ENCODE results near the gene PIK3R6.

The PIK3R6 gene

DNA sequence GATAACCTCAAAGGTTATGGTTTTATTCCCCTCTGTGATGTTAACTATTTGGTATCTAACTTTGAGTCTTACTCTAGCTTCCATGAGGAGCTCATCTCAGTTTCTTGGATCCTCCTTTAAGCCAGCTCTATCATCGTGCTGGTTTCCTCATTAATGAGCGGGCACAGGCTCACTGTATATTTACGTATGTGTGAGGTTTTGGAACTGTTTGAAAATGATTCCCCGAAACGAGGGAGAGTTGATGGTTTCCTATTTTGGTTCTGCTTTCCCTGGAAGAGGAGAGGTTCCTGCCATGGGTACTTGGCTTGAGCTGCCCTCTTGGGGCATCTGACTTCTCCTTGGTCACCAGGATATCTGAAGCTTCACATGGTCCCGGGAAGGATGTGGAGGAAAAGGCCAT lies 32.7 kb upstream of the PIK3R6 start:
- H3K27ac ChIP-seq (ENCODE audit: insufficient read depth in 1 of 2, low read depth in 1 of 2, low read length in 2 of 2, poor library complexity in 1 of 2, severe bottlenecking in 2 of 2) = no peak overlapping the region
- H3K9me3 ChIP-seq (ENCODE audit: control extremely low read depth in 1 of 5, control insufficient read depth in 4 of 5, insufficient read depth in 2 of 5, low read depth in 1 of 5, low read length in 4 of 5) = no peaks in the 10 kb centered on the region
- ChIA-PET CTCF (interaction anchor here (0.9 to 2.2 kb wide), 9 partner anchors 8 to 328 kb away, joined by 3 to 12 read pairs (median 5); partner anchors contain the start of gene PIK3R5), POLR2A (interaction anchor here (0.6 kb wide), 2 partner anchors 79 to 95 kb away, joined by 3 read pairs; no protein-coding TSS in a partner anchor)
- H3K27me3 ChIP-seq (replicated peaks in 2 of 5; ENCODE audit: control insufficient read depth in 4 of 5, insufficient read depth in 5 of 5, low read length in 4 of 5) = no peaks in the 10 kb centered on the region
- H3K36me3 ChIP-seq (ENCODE audit: control insufficient read depth in 4 of 4, insufficient read depth in 4 of 4, low read length in 3 of 4) = peaks cover 0 to 20% (median 10%) of the 10 kb centered on the region in 4 experiments
- 11% methylated on average over 5 of the region's 6 CpGs for WGBS (ENCODE audit: insufficient coverage)
- peaks cover 11 to 50% (median 38%) of the 10 kb centered on the region in 4 experiments for H3K4me1 ChIP-seq (ENCODE audit: control extremely low read depth in 1 of 4, control insufficient read depth in 4 of 4, insufficient read depth in 4 of 4, low read length in 3 of 4)
- peak overlapping the region in 4 of 7 experiments; percentile 2 to 45 (median 14) for H3K4me3 ChIP-seq (ENCODE audit: control insufficient read depth in 1 of 7, extremely low read depth in 1 of 7, insufficient read depth in 4 of 7, low read depth in 2 of 7, low read length in 6 of 7)
- peak in 2 of 3 donors; percentile 41 to 44 for DNase-seq

GRCh38 chr17:8898636-8899035 lies 31.2 kb upstream of the PIK3R6 start:
- ChIA-PET CTCF (interaction anchor here (0.6 to 2.2 kb wide), 12 partner anchors 10 to 1218 kb away, joined by 3 to 12 read pairs (median 4); partner anchors contain the start of gene PIK3R5), POLR2A (interaction anchor here (0.6 kb wide), 1 partner anchor 77 kb away, joined by 3 read pairs; no protein-coding TSS in a partner anchor)
- peaks cover 11 to 53% (median 38%) of the 10 kb centered on the region in 4 experiments for H3K4me1 ChIP-seq (ENCODE audit: control extremely low read depth in 1 of 4, control insufficient read depth in 4 of 4, insufficient read depth in 4 of 4, low read length in 3 of 4)
- peak overlapping the region in 1 of 2 experiments; percentile 16 for H3K27ac ChIP-seq (ENCODE audit: insufficient read depth in 1 of 2, low read depth in 1 of 2, low read length in 2 of 2, poor library complexity in 1 of 2, severe bottlenecking in 2 of 2)
- H3K9me3 ChIP-seq (ENCODE audit: control extremely low read depth in 1 of 5, control insufficient read depth in 4 of 5, insufficient read depth in 2 of 5, low read depth in 1 of 5, low read length in 4 of 5) = no peaks in the 10 kb centered on the region
- 57% methylated on average over 4 of the region's 6 CpGs for WGBS (ENCODE audit: insufficient coverage)
- H3K36me3 ChIP-seq (ENCODE audit: control insufficient read depth in 4 of 4, insufficient read depth in 4 of 4, low read length in 3 of 4) = peaks cover 0 to 9% (median 0%) of the 10 kb centered on the region in 4 experiments
- no peaks in the 10 kb centered on the region for H3K27me3 ChIP-seq (replicated peaks in 2 of 5; ENCODE audit: control insufficient read depth in 4 of 5, insufficient read depth in 5 of 5, low read length in 4 of 5)
- peak overlapping the region in 3 of 7 experiments; percentile 22 to 52 (median 40) for H3K4me3 ChIP-seq (ENCODE audit: control insufficient read depth in 1 of 7, extremely low read depth in 1 of 7, insufficient read depth in 4 of 7, low read depth in 2 of 7, low read length in 6 of 7)
- DNase-seq = no peak

DNA sequence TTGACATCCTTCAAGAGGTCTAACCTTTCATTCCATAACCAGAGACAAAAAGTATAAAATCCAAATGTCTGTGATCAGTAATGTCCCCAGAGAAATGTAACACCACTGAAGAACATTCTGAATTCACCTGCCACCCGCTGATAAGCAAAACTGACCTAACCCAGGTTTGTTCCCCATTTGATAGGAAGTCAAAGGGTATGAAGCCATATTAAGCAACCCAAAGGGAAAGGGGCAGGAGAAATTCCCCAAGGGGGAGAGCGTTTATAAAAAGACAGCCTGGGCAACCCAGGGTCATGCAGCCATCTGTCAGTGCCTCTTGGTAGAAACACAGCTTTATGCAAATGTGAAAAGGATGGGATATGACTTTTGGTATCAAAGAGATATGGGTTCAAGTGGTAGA lies 30.7 kb upstream of the PIK3R6 start:
- peak in 2 of 3 donors; percentile 39 to 57 for DNase-seq
- POLR2A ChIA-PET = no interaction called here

DNA sequence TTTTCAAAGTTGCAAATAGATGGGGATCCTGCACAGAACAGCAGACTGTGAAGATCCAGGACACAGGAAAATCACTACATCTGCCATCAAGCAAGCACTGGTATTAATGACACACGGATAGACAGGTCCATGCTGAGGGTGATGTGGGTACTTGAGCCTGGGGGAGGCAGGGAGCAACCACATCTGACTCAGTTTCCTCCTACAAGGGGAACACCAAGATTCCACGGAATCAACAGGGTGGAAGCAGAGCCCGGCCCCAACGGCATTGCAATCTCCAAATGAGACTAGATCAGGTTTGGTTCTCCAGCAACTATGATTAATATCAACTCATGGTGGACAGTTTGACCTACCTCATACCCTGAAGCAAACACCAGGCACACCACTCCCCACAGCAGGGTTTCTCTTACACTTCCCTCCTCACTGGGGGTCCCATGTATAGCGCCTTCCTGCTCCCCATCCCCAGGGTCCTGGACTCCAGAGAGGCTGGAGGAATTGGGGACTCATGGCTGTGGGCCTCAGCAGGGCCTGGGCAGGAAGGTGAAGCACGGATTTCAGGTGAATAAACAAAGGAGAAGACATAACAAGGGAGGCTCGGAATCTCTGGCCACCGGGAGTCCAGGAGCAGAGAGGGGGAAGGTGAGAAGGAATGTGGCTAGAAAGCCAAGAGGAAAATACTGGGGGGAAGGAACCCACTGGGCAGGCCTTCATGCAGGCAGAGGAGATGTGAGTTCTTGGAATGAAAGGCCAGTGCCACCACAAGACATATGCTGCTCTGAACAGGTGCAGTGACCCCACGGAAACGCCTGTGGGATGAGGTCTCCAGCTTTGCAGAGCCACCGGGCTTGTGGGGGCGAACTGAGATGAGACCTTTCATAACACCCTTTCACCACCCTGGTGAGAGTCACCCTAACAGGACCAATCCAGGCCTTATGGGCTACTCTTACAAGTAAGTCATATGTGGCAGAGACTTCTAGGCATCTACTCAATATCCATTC lies 29.5 kb upstream of the PIK3R6 start:
- Histone ChIP-seq H3K27ac (ENCODE audit: insufficient read depth in 1 of 2, low read depth in 1 of 2, low read length in 2 of 2, poor library complexity in 1 of 2, severe bottlenecking in 2 of 2) (no peak overlapping the region), H3K4me3 (ENCODE audit: control insufficient read depth in 1 of 7, extremely low read depth in 1 of 7, insufficient read depth in 4 of 7, low read depth in 2 of 7, low read length in 6 of 7) (no peak overlapping the region), H3K36me3 (ENCODE audit: control insufficient read depth in 4 of 4, insufficient read depth in 4 of 4, low read length in 3 of 4) (peaks cover 0 to 14% (median under 1%) of the 10 kb centered on the region in 4 experiments), H3K27me3 (replicated peaks in 2 of 5; ENCODE audit: control insufficient read depth in 4 of 5, insufficient read depth in 5 of 5, low read length in 4 of 5) (no peaks in the 10 kb centered on the region), H3K4me1 (ENCODE audit: control extremely low read depth in 1 of 4, control insufficient read depth in 4 of 4, insufficient read depth in 4 of 4, low read length in 3 of 4) (peaks cover 11 to 53% (median 38%) of the 10 kb centered on the region in 4 experiments), H3K9me3 (ENCODE audit: control extremely low read depth in 1 of 5, control insufficient read depth in 4 of 5, insufficient read depth in 2 of 5, low read depth in 1 of 5, low read length in 4 of 5) (no peaks in the 10 kb centered on the region)
- no peak for DNase-seq
- POLR2A ChIA-PET = no interaction called here
- CTCF ChIA-PET = interaction anchor here (0.6 to 5.2 kb wide), 5 partner anchors 16 to 140 kb away, joined by 3 to 24 read pairs (median 5); partner anchors contain the start of gene MFSD6L
- 95% methylated on average over 11 of the region's 12 CpGs for WGBS (ENCODE audit: insufficient coverage)

More for the DNA sequence above, 30.7 kb upstream of the PIK3R6 start:
- Histone ChIP-seq H3K36me3 (ENCODE audit: control insufficient read depth in 4 of 4, insufficient read depth in 4 of 4, low read length in 3 of 4) (peaks cover 0 to 9% (median 0%) of the 10 kb centered on the region in 4 experiments), H3K9me3 (ENCODE audit: control extremely low read depth in 1 of 5, control insufficient read depth in 4 of 5, insufficient read depth in 2 of 5, low read depth in 1 of 5, low read length in 4 of 5) (no peaks in the 10 kb centered on the region), H3K27ac (ENCODE audit: insufficient read depth in 1 of 2, low read depth in 1 of 2, low read length in 2 of 2, poor library complexity in 1 of 2, severe bottlenecking in 2 of 2) (no peak overlapping the region), H3K27me3 (replicated peaks in 2 of 5; ENCODE audit: control insufficient read depth in 4 of 5, insufficient read depth in 5 of 5, low read length in 4 of 5) (no peaks in the 10 kb centered on the region), H3K4me3 (ENCODE audit: control insufficient read depth in 1 of 7, extremely low read depth in 1 of 7, insufficient read depth in 4 of 7, low read depth in 2 of 7, low read length in 6 of 7) (peak overlapping the region in 1 of 7 experiments; percentile 9), H3K4me1 (ENCODE audit: control extremely low read depth in 1 of 4, control insufficient read depth in 4 of 4, insufficient read depth in 4 of 4, low read length in 3 of 4) (peaks cover 11 to 53% (median 38%) of the 10 kb centered on the region in 4 experiments)
- 0% methylated on average over 1 of the region's 2 CpGs for WGBS (ENCODE audit: insufficient coverage)
- CTCF ChIA-PET = interaction anchor here (0.7 to 1.8 kb wide), 5 partner anchors 20 to 142 kb away, joined by 3 to 6 read pairs (median 4); no protein-coding TSS in a partner anchor

GRCh38 chr17:8896087-8896486 lies 28.6 kb upstream of the PIK3R6 start:
- Histone ChIP-seq H3K9me3 (ENCODE audit: control extremely low read depth in 1 of 5, control insufficient read depth in 4 of 5, insufficient read depth in 2 of 5, low read depth in 1 of 5, low read length in 4 of 5) (no peaks in the 10 kb centered on the region), H3K27ac (ENCODE audit: insufficient read depth in 1 of 2, low read depth in 1 of 2, low read length in 2 of 2, poor library complexity in 1 of 2, severe bottlenecking in 2 of 2) (no peak overlapping the region), H3K4me1 (ENCODE audit: control extremely low read depth in 1 of 4, control insufficient read depth in 4 of 4, insufficient read depth in 4 of 4, low read length in 3 of 4) (peaks cover 11 to 49% (median 34%) of the 10 kb centered on the region in 4 experiments), H3K36me3 (ENCODE audit: control insufficient read depth in 4 of 4, insufficient read depth in 4 of 4, low read length in 3 of 4) (peaks cover 0 to 14% (median under 1%) of the 10 kb centered on the region in 4 experiments), H3K27me3 (replicated peaks in 2 of 5; ENCODE audit: control insufficient read depth in 4 of 5, insufficient read depth in 5 of 5, low read length in 4 of 5) (no peaks in the 10 kb centered on the region), H3K4me3 (ENCODE audit: control insufficient read depth in 1 of 7, extremely low read depth in 1 of 7, insufficient read depth in 4 of 7, low read depth in 2 of 7, low read length in 6 of 7) (no peak overlapping the region)
- ChIA-PET CTCF (interaction anchor here (0.6 to 5.2 kb wide), 14 partner anchors 9 to 148 kb away, joined by 3 to 24 read pairs (median 4); partner anchors contain the start of gene MFSD6L), POLR2A (no interaction called here)
- 100% methylated on average over 3 of the region's 3 CpGs for WGBS (ENCODE audit: insufficient coverage)
- DNase-seq = no peak

- H3K9me3 ChIP-seq (ENCODE audit: control extremely low read depth in 1 of 5, control insufficient read depth in 4 of 5, insufficient read depth in 2 of 5, low read depth in 1 of 5, low read length in 4 of 5) = no peaks in the 10 kb centered on the region
- POLR2A ChIA-PET = interaction anchor here (0.7 kb wide), 1 partner anchor 289 kb away, joined by 4 read pairs; no protein-coding TSS in a partner anchor
- 75% methylated on average over 17 of the region's 24 CpGs for WGBS (ENCODE audit: insufficient coverage)
- H3K36me3 ChIP-seq (ENCODE audit: control insufficient read depth in 4 of 4, insufficient read depth in 4 of 4, low read length in 3 of 4) = peaks cover 0 to 20% (median 7%) of the 10 kb centered on the region in 4 experiments
- H3K4me1 ChIP-seq (ENCODE audit: control extremely low read depth in 1 of 4, control insufficient read depth in 4 of 4, insufficient read depth in 4 of 4, low read length in 3 of 4) = peaks cover 11 to 37% (median 23%) of the 10 kb centered on the region in 4 experiments
- no peak overlapping the region for H3K4me3 ChIP-seq (ENCODE audit: control insufficient read depth in 1 of 7, extremely low read depth in 1 of 7, insufficient read depth in 4 of 7, low read depth in 2 of 7, low read length in 6 of 7)
- no peak overlapping the region for H3K27ac ChIP-seq (ENCODE audit: insufficient read depth in 1 of 2, low read depth in 1 of 2, low read length in 2 of 2, poor library complexity in 1 of 2, severe bottlenecking in 2 of 2)
- no peaks in the 10 kb centered on the region for H3K27me3 ChIP-seq (replicated peaks in 2 of 5; ENCODE audit: control insufficient read depth in 4 of 5, insufficient read depth in 5 of 5, low read length in 4 of 5)
- DNase-seq = peak; percentile 72 to 88 (median 84)
- CTCF ChIA-PET = interaction anchor here (0.7 to 5.2 kb wide), 31 partner anchors 8 to 154 kb away, joined by 3 to 24 read pairs (median 4); partner anchors contain the start of genes MFSD6L and PIK3R5
Observed at GRCh38 chr17:8894673-8895578, 27.5 kb upstream of the PIK3R6 start.
